ENCODE measurements around the gene TNS1. TPM values are rescaled to one million over a fixed set of nuclear protein-coding genes. Genes with fewer than 3 reads are reported as not detected.

Gene TNS1
- polyA plus RNA-seq, 3 donors, result 0.26 to 1.6 (median 1.5) TPM

DNA sequence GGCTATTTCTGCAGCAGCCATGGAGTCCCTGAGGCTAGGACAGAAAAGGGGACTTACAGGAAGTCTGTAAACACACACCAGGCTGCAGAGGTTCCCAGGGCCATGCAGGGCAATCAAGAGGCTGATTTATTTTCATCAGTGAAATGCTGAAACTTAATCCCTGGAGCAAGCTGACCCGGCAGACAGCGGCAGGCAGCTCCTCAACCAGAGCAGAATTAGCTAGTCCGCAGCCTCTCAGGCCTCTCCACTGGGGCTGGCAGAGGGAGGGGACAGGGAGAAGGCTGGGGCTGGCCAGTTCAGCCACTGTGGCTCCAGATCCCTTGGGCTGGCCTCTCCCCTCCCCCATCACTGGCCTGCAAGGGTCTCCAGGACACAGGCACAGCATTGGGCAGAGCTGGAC lies 136.3 kb downstream of the TNS1 start:
- Histone ChIP-seq H3K4me2 (replicated peaks; ENCODE audit: extremely low read depth, low read length, poor library complexity, severe bottlenecking) (no peak overlapping the region), H2AFZ (ENCODE audit: insufficient read depth, low read depth, low read length, poor library complexity, severe bottlenecking) (no peak overlapping the region), H3K4me3 (replicated peaks in 1 of 3; ENCODE audit: low read depth in 2 of 3, low read length in 3 of 3) (no peak overlapping the region), H3K27ac (ENCODE audit: low read depth in 1 of 2, low read length in 2 of 2) (no peak overlapping the region), H3K79me2 (ENCODE audit: insufficient read depth, low read length) (no peaks in the 10 kb centered on the region), H3K9me3 (replicated peaks in 1 of 2; ENCODE audit: control insufficient read depth in 1 of 2, insufficient read depth in 1 of 2, low read length in 2 of 2) (no peaks in the 10 kb centered on the region), H3K4me1 (ENCODE audit: control insufficient read depth in 1 of 2, insufficient read depth in 2 of 2, low read length in 2 of 2) (no peaks in the 10 kb centered on the region), H3K36me3 (replicated peaks in 1 of 2; ENCODE audit: control insufficient read depth in 1 of 2, insufficient read depth in 2 of 2, low read length in 2 of 2) (peaks cover 0 to 2% of the 10 kb centered on the region in 2 donors), H3K9ac (ENCODE audit: insufficient read depth, low read length, poor library complexity, severe bottlenecking) (no peak overlapping the region), H3K27me3 (ENCODE audit: control insufficient read depth in 2 of 2, insufficient read depth in 2 of 2, low read length in 2 of 2) (no peaks in the 10 kb centered on the region), H4K20me1 (ENCODE audit: insufficient read depth, low read length) (no peaks in the 10 kb centered on the region)
- intact Hi-C loops (cut with micrococcal nuclease), result no loop called here
- no peak overlapping the region for H3K4me3 Mint-ChIP-seq
- H3K27ac Mint-ChIP-seq, result no peak overlapping the region
- 100% methylated on average over 2 of the region's 3 CpGs for WGBS (ENCODE audit: insufficient coverage)
- H3K27me3 Mint-ChIP-seq (ENCODE audit: low read depth in 3 of 3), result peaks cover 2 to 5% (median 3%) of the 10 kb centered on the region in 3 donors
- H3K36me3 Mint-ChIP-seq, result peaks cover 7 to 39% of the 10 kb centered on the region in 2 donors
- H3K4me1 Mint-ChIP-seq, result peaks cover 5% of the 10 kb centered on the region
- TF ChIP-seq, protein P1, sequence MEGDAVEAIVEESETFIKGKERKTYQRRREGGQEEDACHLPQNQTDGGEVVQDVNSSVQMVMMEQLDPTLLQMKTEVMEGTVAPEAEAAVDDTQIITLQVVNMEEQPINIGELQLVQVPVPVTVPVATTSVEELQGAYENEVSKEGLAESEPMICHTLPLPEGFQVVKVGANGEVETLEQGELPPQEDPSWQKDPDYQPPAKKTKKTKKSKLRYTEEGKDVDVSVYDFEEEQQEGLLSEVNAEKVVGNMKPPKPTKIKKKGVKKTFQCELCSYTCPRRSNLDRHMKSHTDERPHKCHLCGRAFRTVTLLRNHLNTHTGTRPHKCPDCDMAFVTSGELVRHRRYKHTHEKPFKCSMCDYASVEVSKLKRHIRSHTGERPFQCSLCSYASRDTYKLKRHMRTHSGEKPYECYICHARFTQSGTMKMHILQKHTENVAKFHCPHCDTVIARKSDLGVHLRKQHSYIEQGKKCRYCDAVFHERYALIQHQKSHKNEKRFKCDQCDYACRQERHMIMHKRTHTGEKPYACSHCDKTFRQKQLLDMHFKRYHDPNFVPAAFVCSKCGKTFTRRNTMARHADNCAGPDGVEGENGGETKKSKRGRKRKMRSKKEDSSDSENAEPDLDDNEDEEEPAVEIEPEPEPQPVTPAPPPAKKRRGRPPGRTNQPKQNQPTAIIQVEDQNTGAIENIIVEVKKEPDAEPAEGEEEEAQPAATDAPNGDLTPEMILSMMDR (IDR thresholded peaks at IDR 0.05), result no peak
- H3K9me3 Mint-ChIP-seq, result peaks cover 0 to 2% (median 0%) of the 10 kb centered on the region in 7 donors
- DNase-seq, result no peak

DNA sequence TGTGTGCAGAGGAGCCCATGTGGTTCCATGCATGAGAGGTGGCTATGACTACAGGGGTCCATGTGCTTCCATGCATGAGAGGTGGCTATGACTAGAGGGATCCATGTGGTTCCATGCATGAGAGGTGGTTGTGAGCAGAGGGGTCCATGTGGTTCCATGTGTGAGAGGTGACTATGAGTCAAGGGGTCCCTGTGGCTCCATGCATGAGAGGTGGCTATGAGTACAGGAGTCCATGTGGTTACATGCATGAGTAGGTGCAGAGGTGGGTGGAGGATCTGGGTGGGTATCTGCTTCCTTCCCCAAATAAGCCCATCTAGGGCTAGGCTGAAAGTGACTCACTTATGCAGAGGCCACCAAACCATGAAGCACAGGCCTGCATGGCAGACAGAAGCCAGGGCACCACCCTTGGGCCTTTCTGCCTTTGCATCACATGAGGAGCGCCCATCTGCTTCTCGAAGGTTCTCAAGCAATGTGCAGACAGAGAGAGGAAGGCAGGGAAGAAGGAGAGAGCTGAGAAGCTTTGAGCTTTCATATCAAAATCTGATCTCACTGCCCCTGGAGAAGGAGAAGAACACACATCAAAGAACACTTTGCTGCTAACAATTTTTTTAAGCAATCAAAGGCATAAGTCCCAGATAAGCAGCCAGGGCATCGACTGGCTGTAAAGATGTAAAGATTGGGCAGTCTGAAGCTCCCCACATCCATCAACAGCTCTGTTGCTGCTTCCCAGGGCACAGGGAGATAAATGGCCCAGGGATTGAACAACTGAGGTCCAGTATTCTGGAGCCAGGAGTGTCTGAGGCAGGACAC lies 137.6 kb downstream of the TNS1 start:
- Histone ChIP-seq H3K4me3 (replicated peaks in 1 of 3; ENCODE audit: low read depth in 2 of 3, low read length in 3 of 3) (no peak overlapping the region), H3K9me3 (replicated peaks in 1 of 2; ENCODE audit: control insufficient read depth in 1 of 2, insufficient read depth in 1 of 2, low read length in 2 of 2) (no peaks in the 10 kb centered on the region), H3K27ac (ENCODE audit: low read depth in 1 of 2, low read length in 2 of 2) (no peak overlapping the region), H3K36me3 (replicated peaks in 1 of 2; ENCODE audit: control insufficient read depth in 1 of 2, insufficient read depth in 2 of 2, low read length in 2 of 2) (peaks cover 0 to 2% of the 10 kb centered on the region in 2 donors), H3K4me2 (replicated peaks; ENCODE audit: extremely low read depth, low read length, poor library complexity, severe bottlenecking) (no peak overlapping the region), H3K9ac (ENCODE audit: insufficient read depth, low read length, poor library complexity, severe bottlenecking) (no peak overlapping the region), H3K79me2 (ENCODE audit: insufficient read depth, low read length) (no peaks in the 10 kb centered on the region), H3K4me1 (ENCODE audit: control insufficient read depth in 1 of 2, insufficient read depth in 2 of 2, low read length in 2 of 2) (no peaks in the 10 kb centered on the region), H2AFZ (ENCODE audit: insufficient read depth, low read depth, low read length, poor library complexity, severe bottlenecking) (no peak overlapping the region), H4K20me1 (ENCODE audit: insufficient read depth, low read length) (no peaks in the 10 kb centered on the region), H3K27me3 (ENCODE audit: control insufficient read depth in 2 of 2, insufficient read depth in 2 of 2, low read length in 2 of 2) (no peaks in the 10 kb centered on the region)
- H3K36me3 Mint-ChIP-seq, result peaks cover 8 to 31% of the 10 kb centered on the region in 2 donors
- no CpG with 5 or more reads among the region's 3 CpGs for WGBS (ENCODE audit: insufficient coverage)
- intact Hi-C loops (cut with micrococcal nuclease), result no loop called here
- DNase-seq, result peak in 1 of 3 donors; percentile 24
- TF ChIP-seq, protein P1 (IDR thresholded peaks at IDR 0.05), result no peak
- H3K4me1 Mint-ChIP-seq, result peaks cover 5% of the 10 kb centered on the region
- H3K27ac Mint-ChIP-seq, result no peak overlapping the region
- H3K27me3 Mint-ChIP-seq (ENCODE audit: low read depth in 3 of 3), result peaks cover 2 to 5% (median 3%) of the 10 kb centered on the region in 3 donors
- H3K4me3 Mint-ChIP-seq, result no peak overlapping the region
- peaks cover 0 to 2% (median 0%) of the 10 kb centered on the region in 7 donors for H3K9me3 Mint-ChIP-seq

All from CD14-positive monocyte (primary cell).